ENCODE measurements around the gene MRTFB. TPM values are rescaled to one million over a fixed set of nuclear protein-coding genes. Genes with fewer than 3 reads are reported as not detected.

The MRTFB gene
- total RNA-seq, 1 donor from 2014 or later: 12.9 TPM

GRCh38 chr16:14196011-14196410 is 124.9 kb downstream of the MRTFB start:
- DNase-seq (ENCODE audit: low read depth): no peak
- no peak overlapping the region for H3K4me3 ChIP-seq (ENCODE audit: low read depth, low read length)
- TF ChIP-seq, protein P1, sequence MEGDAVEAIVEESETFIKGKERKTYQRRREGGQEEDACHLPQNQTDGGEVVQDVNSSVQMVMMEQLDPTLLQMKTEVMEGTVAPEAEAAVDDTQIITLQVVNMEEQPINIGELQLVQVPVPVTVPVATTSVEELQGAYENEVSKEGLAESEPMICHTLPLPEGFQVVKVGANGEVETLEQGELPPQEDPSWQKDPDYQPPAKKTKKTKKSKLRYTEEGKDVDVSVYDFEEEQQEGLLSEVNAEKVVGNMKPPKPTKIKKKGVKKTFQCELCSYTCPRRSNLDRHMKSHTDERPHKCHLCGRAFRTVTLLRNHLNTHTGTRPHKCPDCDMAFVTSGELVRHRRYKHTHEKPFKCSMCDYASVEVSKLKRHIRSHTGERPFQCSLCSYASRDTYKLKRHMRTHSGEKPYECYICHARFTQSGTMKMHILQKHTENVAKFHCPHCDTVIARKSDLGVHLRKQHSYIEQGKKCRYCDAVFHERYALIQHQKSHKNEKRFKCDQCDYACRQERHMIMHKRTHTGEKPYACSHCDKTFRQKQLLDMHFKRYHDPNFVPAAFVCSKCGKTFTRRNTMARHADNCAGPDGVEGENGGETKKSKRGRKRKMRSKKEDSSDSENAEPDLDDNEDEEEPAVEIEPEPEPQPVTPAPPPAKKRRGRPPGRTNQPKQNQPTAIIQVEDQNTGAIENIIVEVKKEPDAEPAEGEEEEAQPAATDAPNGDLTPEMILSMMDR (conservative IDR thresholded peaks at IDR 0.05; ENCODE audit: low read depth, low read length): no peak

DNA sequence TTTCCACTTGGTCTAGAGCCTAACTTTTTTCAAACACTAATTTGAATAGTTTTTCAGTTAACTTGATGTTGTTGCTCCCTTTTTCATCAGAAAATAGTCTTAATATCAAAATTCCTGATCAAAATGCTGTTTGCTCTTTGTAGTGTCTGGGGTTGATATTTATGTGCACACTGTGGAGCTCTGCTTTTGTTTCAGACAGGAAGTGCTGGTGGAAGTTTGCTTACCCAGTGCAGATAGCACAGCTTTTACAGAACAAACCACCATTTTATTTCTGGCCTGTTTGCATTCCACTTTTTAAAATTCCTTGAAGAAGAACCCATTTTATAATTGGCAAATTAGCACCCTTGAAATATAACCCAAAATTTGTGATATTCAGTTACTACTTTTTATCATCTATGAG is 125.4 kb downstream of the MRTFB start:
- no peak overlapping the region for H3K4me3 ChIP-seq (ENCODE audit: low read depth, low read length)
- no peak for DNase-seq (ENCODE audit: low read depth)
- TF ChIP-seq, protein P1 (conservative IDR thresholded peaks at IDR 0.05; ENCODE audit: low read depth, low read length): no peak

DNA sequence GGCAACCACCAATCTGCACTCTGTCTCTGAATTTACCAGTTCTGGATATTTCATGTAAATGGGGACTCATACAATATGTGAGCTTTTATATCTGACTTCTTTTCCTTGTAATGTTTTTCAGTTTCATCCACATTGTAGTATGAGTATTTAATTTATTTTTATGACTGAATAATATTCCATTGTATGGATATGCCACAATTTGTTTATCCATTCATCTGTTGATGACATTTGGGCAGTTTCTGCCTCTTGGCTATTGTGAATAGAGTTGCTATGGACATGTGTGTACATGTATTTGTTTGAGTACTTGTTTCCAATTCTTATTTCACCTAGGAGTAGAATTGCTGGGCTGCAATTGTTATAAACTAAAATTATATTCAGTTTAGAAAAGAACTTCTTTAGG is 126.9 kb downstream of the MRTFB start:
- no peak for DNase-seq (ENCODE audit: low read depth)
- TF ChIP-seq, protein P1 (conservative IDR thresholded peaks at IDR 0.05; ENCODE audit: low read depth, low read length): no peak
- H3K4me3 ChIP-seq (ENCODE audit: low read depth, low read length): no peak overlapping the region

DNA sequence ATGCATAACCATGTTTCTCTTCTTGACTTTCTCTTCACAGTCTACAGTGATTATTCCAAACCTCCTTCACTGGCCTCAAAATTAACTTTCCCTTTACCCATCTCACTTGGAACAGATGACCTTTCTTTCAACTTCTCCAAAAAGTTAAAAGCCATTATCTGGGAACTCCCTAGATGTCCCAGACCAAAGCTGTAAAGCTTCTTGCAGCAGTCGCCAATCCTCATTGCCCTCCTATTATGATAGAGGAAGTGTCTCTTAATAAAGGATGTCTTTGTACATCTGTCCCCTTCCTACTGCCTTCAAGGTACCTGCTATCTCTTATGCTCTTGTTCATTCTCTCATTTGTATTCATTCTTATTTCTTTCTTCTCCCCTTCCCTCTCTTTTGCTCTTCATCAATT is 127.5 kb downstream of the MRTFB start:
- TF ChIP-seq, protein P1 (conservative IDR thresholded peaks at IDR 0.05; ENCODE audit: low read depth, low read length): no peak
- H3K4me3 ChIP-seq (ENCODE audit: low read depth, low read length): no peak overlapping the region
- no peak for DNase-seq (ENCODE audit: low read depth)

- no peak for DNase-seq (ENCODE audit: low read depth)
- no peak overlapping the region for H3K4me3 ChIP-seq (ENCODE audit: low read depth, low read length)
- TF ChIP-seq, protein P1 (conservative IDR thresholded peaks at IDR 0.05; ENCODE audit: low read depth, low read length): no peak
These were observed 128.1 kb downstream of the MRTFB start for GRCh38 chr16:14199199-14199598.

DNA sequence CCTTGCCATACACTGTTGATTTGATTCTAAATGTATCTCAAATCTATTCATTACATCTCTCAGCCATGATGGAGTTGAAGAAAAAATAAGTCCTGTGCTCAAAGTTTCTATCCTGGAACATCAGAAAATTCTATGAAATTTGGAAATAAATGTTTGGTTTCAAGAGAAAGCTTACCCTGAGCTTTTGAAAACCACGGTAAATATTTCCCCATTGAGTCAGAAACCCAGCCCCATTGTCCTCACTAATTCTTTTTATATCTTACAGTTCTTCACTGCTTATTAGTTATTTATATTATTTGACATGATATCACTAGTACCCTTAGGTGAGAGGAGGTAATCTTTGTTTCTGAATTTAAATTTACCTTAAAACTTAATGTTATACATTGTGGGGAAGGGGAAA is 128.5 kb downstream of the MRTFB start:
- no peak for DNase-seq (ENCODE audit: low read depth)
- H3K4me3 ChIP-seq (ENCODE audit: low read depth, low read length): no peak overlapping the region
- TF ChIP-seq, protein P1 (conservative IDR thresholded peaks at IDR 0.05; ENCODE audit: low read depth, low read length): no peak

DNA sequence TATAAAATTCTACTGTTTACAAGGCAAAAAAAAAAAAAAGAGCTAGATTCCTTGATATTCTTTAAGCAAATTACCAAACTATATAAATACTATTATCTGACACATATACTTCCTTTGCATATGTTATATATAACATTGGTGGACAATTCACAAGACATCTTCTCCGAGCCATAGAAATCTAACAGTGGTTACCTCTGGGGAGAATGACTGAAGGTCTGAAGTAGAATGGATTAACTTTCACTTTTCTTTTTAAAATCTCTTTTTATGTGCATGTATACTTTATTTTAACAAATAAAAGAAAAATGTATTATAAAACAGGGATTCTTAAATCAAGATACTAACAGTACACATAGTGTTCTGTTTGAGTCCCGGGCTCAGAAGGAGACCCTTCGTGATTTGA is 131.0 kb downstream of the MRTFB start:
- no peak for DNase-seq (ENCODE audit: low read depth)
- TF ChIP-seq, protein P1 (conservative IDR thresholded peaks at IDR 0.05; ENCODE audit: low read depth, low read length): no peak
- peak overlapping the region; percentile 26 for H3K4me3 ChIP-seq (ENCODE audit: low read depth, low read length)

Measured in epithelial cell of proximal tubule (primary cell).